B cell (primary cell): ENCODE data around the gene GRIK3. TPM values are rescaled to one million over a fixed set of nuclear protein-coding genes. Genes with fewer than 3 reads are reported as not detected.

ENCODE experiments used
- ATAC-seq: fragments of 200-7000 bp; cut with Tn5 transposase; one replicate; pipeline ENCODE4 v1.10.0; 2021; ENCODE audit warnings: low read depth, mild to moderate bottlenecking, moderate number of reproducible peaks, moderate library complexity
- CTCF ChIA-PET: fragments of 350-600 bp; sonication (Branson Sonifier 250); formaldehyde crosslinking; loops from one replicate; lab custom pipeline; 2021; ENCODE audit warnings: antibody characterized with exemption, inconsistent platforms; lab: Charles Lee
- POLR2A ChIA-PET: fragments of 350-600 bp; sonication (Branson Sonifier 250); formaldehyde crosslinking; loops from one replicate; lab custom pipeline; 2021; ENCODE audit warnings: antibody characterized with exemption; lab: Charles Lee
- DNase-seq: peaks from one replicate; pipeline ENCODE4 v3.0.0; 2013
- H2AFZ ChIP-seq: 2 replicates; pipeline ENCODE4 v1.6.1; 2012; ENCODE audit warnings: mild to moderate bottlenecking, low read depth, low read length; ENCODE audit not compliant: insufficient read depth, poor library complexity, severe bottlenecking
- H3K27ac ChIP-seq, 2 donors: 1 replicate in 1 of 2; 2 replicates in 1 of 2; pipeline ENCODE4 v1.5.1; 2012 to 2013; ENCODE audit warnings: low read length in 2 of 2, mild to moderate bottlenecking in 2 of 2, moderate library complexity in 1 of 2
- H3K27me3 ChIP-seq, 4 experiments: fragments of 200-600 bp in 1 of 4; sonication (generic) in 1 of 4; replicated peaks in 1 of 4; 1 replicate in 2 of 4; 2 replicates in 2 of 4; pipeline versions ENCODE4 v1.6.1 to v1.7.0; 2013 to 2016; ENCODE audit warnings: low read length in 3 of 4, mild to moderate bottlenecking in 2 of 4, mixed read lengths in 1 of 4, moderate library complexity in 1 of 4; ENCODE audit not compliant: insufficient read depth in 4 of 4, control insufficient read depth in 3 of 4; ENCODE audit errors: control extremely low read depth in 1 of 4
- H3K36me3 ChIP-seq, 2 experiments: replicated peaks in 1 of 2; 1 replicate in 1 of 2; 2 replicates in 1 of 2; pipeline versions ENCODE4 v1.6.1 to v1.7.1; 2013; ENCODE audit warnings: low read length in 1 of 2; ENCODE audit not compliant: insufficient read depth in 2 of 2, control insufficient read depth in 1 of 2; ENCODE audit errors: control extremely low read depth in 1 of 2, extremely low read depth in 1 of 2
- H3K4me1 ChIP-seq, 2 donors: fragments of 200-600 bp in 1 of 2; sonication (generic) in 1 of 2; 1 replicate in 1 of 2; 2 replicates in 1 of 2; pipeline versions ENCODE4 v1.5.1 to v1.6.1; 2013 to 2017; ENCODE audit warnings: low read length in 2 of 2; ENCODE audit not compliant: control insufficient read depth in 2 of 2, insufficient read depth in 2 of 2
- H3K4me2 ChIP-seq: replicated peaks from 2 replicates; pipeline ENCODE3; 2012; ENCODE audit warnings: mild to moderate bottlenecking, low read depth, low read length; ENCODE audit not compliant: poor library complexity, severe bottlenecking
- H3K4me3 ChIP-seq, 5 experiments: fragments of 200-600 bp in 1 of 5; sonication (generic) in 1 of 5; 1 replicate in 3 of 5; 2 replicates in 2 of 5; pipeline versions ENCODE4 v1.5.1 to v1.7.0; 2011 to 2016; ENCODE audit warnings: low read length in 4 of 5, mild to moderate bottlenecking in 4 of 5, low read depth in 2 of 5, control low read depth in 1 of 5, moderate library complexity in 1 of 5; ENCODE audit not compliant: insufficient read depth in 1 of 5; ENCODE audit errors: control extremely low read depth in 1 of 5, extremely low read depth in 1 of 5
- H3K79me2 ChIP-seq: fragments of 200-600 bp; sonication (generic); one replicate; pipeline ENCODE4 v1.6.0; 2016; ENCODE audit warnings: low read length; ENCODE audit not compliant: control insufficient read depth, insufficient read depth
- H3K9ac ChIP-seq: fragments of 200-600 bp; sonication (generic); 2 replicates; pipeline ENCODE4 v1.6.1; 2017; ENCODE audit warnings: mild to moderate bottlenecking, low read length, moderate library complexity
- H3K9me3 ChIP-seq, 3 donors: one replicate each; pipeline versions ENCODE4 v1.6.1 to v1.7.1; 2013; ENCODE audit warnings: low read length in 2 of 3; ENCODE audit not compliant: control insufficient read depth in 2 of 3, insufficient read depth in 1 of 3; ENCODE audit errors: control extremely low read depth in 1 of 3
- H4K20me1 ChIP-seq: 2 replicates; pipeline ENCODE4 v1.6.0; 2012; ENCODE audit warnings: mild to moderate bottlenecking, low read length; ENCODE audit not compliant: insufficient read depth, control insufficient read depth, poor library complexity, severe bottlenecking
- H3K27ac Mint-ChIP-seq: one replicate; pipeline ENCODE4 v1.8.0; 2021; ENCODE audit warnings: mixed read lengths
- H3K27me3 Mint-ChIP-seq: one replicate; pipeline ENCODE4 v1.8.0; 2021; ENCODE audit warnings: mixed read lengths
- H3K4me1 Mint-ChIP-seq: one replicate; pipeline ENCODE4 v1.8.0; 2021; ENCODE audit warnings: mixed read lengths
- H3K4me3 Mint-ChIP-seq: one replicate; pipeline ENCODE4 v1.8.0; 2021; ENCODE audit warnings: mixed read lengths
- H3K9me3 Mint-ChIP-seq: one replicate; pipeline ENCODE4 v1.8.0; 2022; ENCODE audit warnings: mixed read lengths; ENCODE audit not compliant: insufficient read depth
- CTCF ChIP-seq: fragments of 200-600 bp; IDR thresholded peaks from one replicate; pipeline ENCODE4 v1.8.0; 2022; ENCODE audit warnings: antibody characterized with exemption, mild to moderate bottlenecking
- EZH2 ChIP-seq: IDR thresholded peaks from 2 replicates; pipeline ENCODE4 v1.6.1; 2012; ENCODE audit warnings: borderline replicate concordance, low read depth, mild to moderate bottlenecking, moderate library complexity, low read length; ENCODE audit not compliant: insufficient read depth, poor library complexity, severe bottlenecking
- WGBS: methylation state at CpG from one replicate; pipeline ENCODE4 v1.1.5; 2013; ENCODE audit warnings: missing lambda C conversion rate; ENCODE audit not compliant: insufficient coverage; 5-methylcytosine and 5-hydroxymethylcytosine counted together
- intact Hi-C: fragments of 100-400 bp; cut with micrococcal nuclease; formaldehyde crosslinking; loops from one replicate; pipeline ENCODE4 v1.10.0; 2022
- polyA plus RNA-seq: library from polyadenylated mRNA; depleted of rRNA; stranded (reverse); fragments of >200 nt; gene quantifications from 2 replicates; pipeline ENCODE4 v1.2.3, GENCODE V29; 2012
- total RNA-seq, 2 donors: library from RNA; stranded (reverse); fragments of 120-200 nt in 1 of 2; gene quantifications; 1 replicate in 1 of 2; 2 replicates in 1 of 2; pipeline versions ENCODE4 v1.2.3 to v1.2.4, GENCODE V29; 2013 to 2022

The GRIK3 gene
- total and polyA plus RNA-seq, 2 donors (not counting 1 experiment from before 2014, with no cell fraction given), result 0.12 to 1.5 TPM

- H3K27me3 ChIP-seq, result peaks cover 0 to 76% (median 33%) of the 10 kb centered on the region in 4 experiments
- no peak overlapping the region for H3K4me3 Mint-ChIP-seq
- TF ChIP-seq CTCF (no peak), EZH2 (no peak)
- H3K36me3 ChIP-seq, result no peaks in the 10 kb centered on the region
- H3K4me2 ChIP-seq, result no peak overlapping the region
- no peak overlapping the region for H2AFZ ChIP-seq
- ChIA-PET POLR2A (no interaction called here), CTCF (no interaction called here)
- intact Hi-C loops, result loop anchor here (5.0 kb wide), 1 partner anchor 394 kb away; no protein-coding TSS in a partner anchor
- H3K4me3 ChIP-seq, result no peak overlapping the region
- H3K9me3 Mint-ChIP-seq, result no peaks in the 10 kb centered on the region
- ATAC-seq, result no peak
- H4K20me1 ChIP-seq, result no peaks in the 10 kb centered on the region
- no peak for DNase-seq
- H3K27ac Mint-ChIP-seq, result no peak overlapping the region
- peaks cover 0 to 10% (median 0%) of the 10 kb centered on the region in 3 donors for H3K9me3 ChIP-seq
- peaks cover 27 to 28% of the 10 kb centered on the region in 2 donors for H3K4me1 ChIP-seq
- peaks cover 68% of the 10 kb centered on the region for H3K27me3 Mint-ChIP-seq
- no peak overlapping the region for H3K27ac ChIP-seq
- H3K9ac ChIP-seq, result no peak overlapping the region
- H3K79me2 ChIP-seq, result no peaks in the 10 kb centered on the region
- peaks cover 24% of the 10 kb centered on the region for H3K4me1 Mint-ChIP-seq
- WGBS, result 32% methylated on average over 13 of the region's 16 CpGs
Observed at GRCh38 chr1:37038227-37039093, 4.1 kb upstream of the GRIK3 start.

- H3K36me3 ChIP-seq, result no peaks in the 10 kb centered on the region
- peaks cover 0 to 78% (median 33%) of the 10 kb centered on the region in 4 experiments for H3K27me3 ChIP-seq
- Mint-ChIP-seq H3K4me1 (peaks cover 24% of the 10 kb centered on the region), H3K4me3 (no peak overlapping the region), H3K27me3 (peaks cover 63% of the 10 kb centered on the region), H3K27ac (no peak overlapping the region), H3K9me3 (no peaks in the 10 kb centered on the region)
- peaks cover 32 to 33% of the 10 kb centered on the region in 2 donors for H3K4me1 ChIP-seq
- DNase-seq (no peak), ATAC-seq (no peak)
- no peak overlapping the region for H3K4me2 ChIP-seq
- peaks cover 0 to 10% (median 0%) of the 10 kb centered on the region in 3 donors for H3K9me3 ChIP-seq
- TF ChIP-seq CTCF (no peak), EZH2 (no peak)
- no peaks in the 10 kb centered on the region for H3K79me2 ChIP-seq
- CTCF ChIA-PET, result no interaction called here
- intact Hi-C loops, result loop anchor here (5.0 kb wide), 1 partner anchor 395 kb away; no protein-coding TSS in a partner anchor
- H3K9ac ChIP-seq, result no peak overlapping the region
- 24% methylated on average over 11 of the region's 15 CpGs for WGBS
- H3K27ac ChIP-seq, result no peak overlapping the region
- POLR2A ChIA-PET, result no interaction called here
- no peak overlapping the region for H2AFZ ChIP-seq
- no peak overlapping the region for H3K4me3 ChIP-seq
- H4K20me1 ChIP-seq, result no peaks in the 10 kb centered on the region
Observed at GRCh38 chr1:37037690-37038089, 3.4 kb upstream of the GRIK3 start.
